ENCODE data around the gene PEX7. TPM values are rescaled to one million over a fixed set of nuclear protein-coding genes. Genes with fewer than 3 reads are reported as not detected.
"Not testable (repeated sequence)": the region's sequence is repeated elsewhere in the genome, so short reads cannot be mapped to it uniquely, and the experiment has no call there.

PEX7 gene
- total RNA-seq, 8 experiments from 2014 or later = 5.0 to 5.8 (median 5.5) TPM

- H3K27ac ChIP-seq = peak within 1 kb of the TSS; percentile 2 to 20
- no peaks in the 10 kb centered on the region for H3K4me1 ChIP-seq (replicated peaks in 1 of 2)
- in situ Hi-C loops (cut with MboI; ENCODE audit: low pct_unique_long_range_greater_than_20kb in 2 of 9, low sequenced_read_pairs in 9 of 9, unreplicated experiment in 9 of 9) = loop anchor here in 4 of 9 experiments (10.0 to 25.0 kb wide), 2 partner anchors 148 to 205 kb away; no protein-coding TSS in a partner anchor
- peak; percentile 69 to 87 (median 84) for ATAC-seq (replicated peaks in 6 of 8)
- peak within 1 kb of the TSS; percentile 41 to 71 (median 55) for H3K4me3 ChIP-seq
- 0 to 4% (median 1%) methylated on average over 1 to 32 of the region's 89 CpGs; no CpG with 5 or more reads in 5 of the 10 experiments for WGBS, 10 experiments
Observed at GRCh38 chr6:136792410-136793262, 29.8 kb upstream of the PEX7 start, which contains the start of gene MAP3K5. Gene MAP3K5 (minus strand): TSS chr6:136792477. CDS start chr6:136792157, 320 bp downstream.

GRCh38 chr6:136793363-136793762 is 29.0 kb upstream of the PEX7 start:
- H3K4me1 ChIP-seq (replicated peaks in 1 of 2) = no peaks in the 10 kb centered on the region
- ATAC-seq (replicated peaks in 6 of 8) = no peak
- H3K27ac ChIP-seq = no peak overlapping the region
- 41 to 80% (median 62%) methylated on average over 2 to 8 of the region's 8 CpGs; no CpG with 5 or more reads in 1 of the 10 experiments for WGBS, 10 experiments
- H3K4me3 ChIP-seq = peak overlapping the region; percentile 41 to 71 (median 55)
- in situ Hi-C loops (cut with MboI; ENCODE audit: low pct_unique_long_range_greater_than_20kb in 2 of 9, low sequenced_read_pairs in 9 of 9, unreplicated experiment in 9 of 9) = loop anchor here in 4 of 9 experiments (10.0 to 25.0 kb wide), 2 partner anchors 149 to 206 kb away; no protein-coding TSS in a partner anchor

GRCh38 chr6:136795386-136795785 is 27.0 kb upstream of the PEX7 start:
- 50 to 100% (median 86%) methylated on average over 1 to 2 of the region's 2 CpGs; no CpG with 5 or more reads in 1 of the 10 experiments for WGBS, 10 experiments
- H3K27ac ChIP-seq = no peak overlapping the region
- ATAC-seq (replicated peaks in 6 of 8) = no peak
- in situ Hi-C loops (cut with MboI; ENCODE audit: low pct_unique_long_range_greater_than_20kb in 2 of 9, low sequenced_read_pairs in 9 of 9, unreplicated experiment in 9 of 9) = loop anchor here in 4 of 9 experiments (10.0 to 25.0 kb wide), 2 partner anchors 151 to 208 kb away; no protein-coding TSS in a partner anchor
- no peaks in the 10 kb centered on the region for H3K4me1 ChIP-seq (replicated peaks in 1 of 2)
- no peak overlapping the region for H3K4me3 ChIP-seq

- WGBS, 10 experiments = 49 to 100% (median 83%) methylated on average over 1 to 5 of the region's 5 CpGs
- no peak for ATAC-seq (replicated peaks in 6 of 8)
- no peak overlapping the region for H3K27ac ChIP-seq
- no peaks in the 10 kb centered on the region for H3K4me1 ChIP-seq (replicated peaks in 1 of 2)
- in situ Hi-C loops (cut with MboI; ENCODE audit: low pct_unique_long_range_greater_than_20kb in 2 of 9, low sequenced_read_pairs in 9 of 9, unreplicated experiment in 9 of 9) = loop anchor here in 4 of 9 experiments (10.0 to 25.0 kb wide), 2 partner anchors 151 to 209 kb away; no protein-coding TSS in a partner anchor
- no peak overlapping the region for H3K4me3 ChIP-seq
Observed at GRCh38 chr6:136795996-136796395, 26.4 kb upstream of the PEX7 start.

GRCh38 chr6:136798044-136798443 is 24.3 kb upstream of the PEX7 start:
- no peak overlapping the region for H3K27ac ChIP-seq
- 17 to 100% (median 86%) methylated on average over 1 of the region's 1 CpG; no CpG with 5 or more reads in 5 of the 10 experiments for WGBS, 10 experiments
- in situ Hi-C loops (cut with MboI; ENCODE audit: low pct_unique_long_range_greater_than_20kb in 2 of 9, low sequenced_read_pairs in 9 of 9, unreplicated experiment in 9 of 9) = loop anchor here in 4 of 9 experiments (10.0 to 25.0 kb wide), 2 partner anchors 153 to 211 kb away; no protein-coding TSS in a partner anchor
- ATAC-seq (replicated peaks in 6 of 8) = peak in 1 of 8 experiments; percentile 57
- H3K4me3 ChIP-seq = no peak overlapping the region
- no peaks in the 10 kb centered on the region for H3K4me1 ChIP-seq (replicated peaks in 1 of 2)

- no peaks in the 10 kb centered on the region for H3K4me1 ChIP-seq (replicated peaks in 1 of 2)
- H3K4me3 ChIP-seq = no peak overlapping the region
- 50 to 100% (median 93%) methylated on average over 1 to 2 of the region's 2 CpGs; no CpG with 5 or more reads in 1 of the 10 experiments for WGBS, 10 experiments
- no peak overlapping the region for H3K27ac ChIP-seq
- in situ Hi-C loops (cut with MboI; ENCODE audit: low pct_unique_long_range_greater_than_20kb in 2 of 9, low sequenced_read_pairs in 9 of 9, unreplicated experiment in 9 of 9) = no loop called here
- ATAC-seq (replicated peaks in 6 of 8) = no peak
Observed at GRCh38 chr6:136801581-136801980, 20.8 kb upstream of the PEX7 start.

GRCh38 chr6:136803608-136804007 is 18.8 kb upstream of the PEX7 start:
- in situ Hi-C loops (cut with MboI; ENCODE audit: low pct_unique_long_range_greater_than_20kb in 2 of 9, low sequenced_read_pairs in 9 of 9, unreplicated experiment in 9 of 9) = no loop called here
- WGBS, 10 experiments = 83 to 100% (median 100%) methylated on average over 1 of the region's 1 CpG; no CpG with 5 or more reads in 1 of the 10 experiments

GRCh38 chr6:136809091-136809860 is 13.1 kb upstream of the PEX7 start:
- ATAC-seq (replicated peaks in 6 of 8) = no peak
- Histone ChIP-seq H3K27ac (no peak overlapping the region), H3K4me1 (replicated peaks in 1 of 2) (no peaks in the 10 kb centered on the region), H3K4me3 (no peak overlapping the region)
- in situ Hi-C loops (cut with MboI; ENCODE audit: low pct_unique_long_range_greater_than_20kb in 2 of 9, low sequenced_read_pairs in 9 of 9, unreplicated experiment in 9 of 9) = no loop called here
- 58 to 94% (median 84%) methylated on average over 2 to 6 of the region's 7 CpGs; no CpG with 5 or more reads in 2 of the 10 experiments for WGBS, 10 experiments

More at GRCh38 chr6:136803608-136804007, 18.8 kb upstream of the PEX7 start:
- Histone ChIP-seq H3K27ac (no peak overlapping the region), H3K4me3 (no peak overlapping the region), H3K4me1 (replicated peaks in 1 of 2) (no peaks in the 10 kb centered on the region)
- ATAC-seq (replicated peaks in 6 of 8) = no peak

- ATAC-seq (replicated peaks in 6 of 8) = peak in 3 of 8 experiments; percentile 17 to 68 (median 66)
- in situ Hi-C loops (cut with MboI; ENCODE audit: low pct_unique_long_range_greater_than_20kb in 2 of 9, low sequenced_read_pairs in 9 of 9, unreplicated experiment in 9 of 9) = no loop called here
- H3K27ac ChIP-seq = no peak overlapping the region
- no peaks in the 10 kb centered on the region for H3K4me1 ChIP-seq (replicated peaks in 1 of 2)
- no peak overlapping the region for H3K4me3 ChIP-seq
Observed at GRCh38 chr6:136811272-136811671, 11.1 kb upstream of the PEX7 start.

- 22 to 100% (median 89%) methylated on average over 1 to 2 of the region's 2 CpGs; no CpG with 5 or more reads in 3 of the 10 experiments for WGBS, 10 experiments
- in situ Hi-C loops (cut with MboI; ENCODE audit: low pct_unique_long_range_greater_than_20kb in 2 of 9, low sequenced_read_pairs in 9 of 9, unreplicated experiment in 9 of 9) = no loop called here
- Histone ChIP-seq H3K27ac (no peak overlapping the region), H3K4me3 (no peak overlapping the region), H3K4me1 (replicated peaks in 1 of 2) (no peaks in the 10 kb centered on the region)
- peak in 1 of 8 experiments; percentile 25 for ATAC-seq (replicated peaks in 6 of 8)
Observed at GRCh38 chr6:136812174-136812573, 10.2 kb upstream of the PEX7 start.

- H3K4me1 ChIP-seq (replicated peaks in 1 of 2); H3K4me3 ChIP-seq; H3K27ac ChIP-seq; ATAC-seq (replicated peaks in 6 of 8); in situ Hi-C loops (cut with MboI; ENCODE audit: low pct_unique_long_range_greater_than_20kb in 2 of 9, low sequenced_read_pairs in 9 of 9, unreplicated experiment in 9 of 9): not testable (repeated sequence)
- no CpG with 5 or more reads among the region's 1 CpG for whole genome bisulfite sequencing, 10 experiments
Observed at GRCh38 chr6:136815608-136816007, 6.8 kb upstream of the PEX7 start.

- no peak overlapping the region for H3K27ac ChIP-seq
- ATAC-seq (replicated peaks in 6 of 8) = no peak
- WGBS, 10 experiments = 20 to 85% (median 60%) methylated on average over 1 to 2 of the region's 2 CpGs; no CpG with 5 or more reads in 2 of the 10 experiments
- H3K4me3 ChIP-seq = no peak overlapping the region
- in situ Hi-C loops (cut with MboI; ENCODE audit: low pct_unique_long_range_greater_than_20kb in 2 of 9, low sequenced_read_pairs in 9 of 9, unreplicated experiment in 9 of 9) = no loop called here
- H3K4me1 ChIP-seq (replicated peaks in 1 of 2) = no peaks in the 10 kb centered on the region
Observed at GRCh38 chr6:136816656-136817055, 5.7 kb upstream of the PEX7 start.
